ENCODE measurements around the gene ARHGEF10L. TPM values are rescaled to one million over a fixed set of nuclear protein-coding genes. Genes with fewer than 3 reads are reported as not detected.

ARHGEF10L gene
- total RNA-seq, 2 experiments from 2014 or later: not detected

DNA sequence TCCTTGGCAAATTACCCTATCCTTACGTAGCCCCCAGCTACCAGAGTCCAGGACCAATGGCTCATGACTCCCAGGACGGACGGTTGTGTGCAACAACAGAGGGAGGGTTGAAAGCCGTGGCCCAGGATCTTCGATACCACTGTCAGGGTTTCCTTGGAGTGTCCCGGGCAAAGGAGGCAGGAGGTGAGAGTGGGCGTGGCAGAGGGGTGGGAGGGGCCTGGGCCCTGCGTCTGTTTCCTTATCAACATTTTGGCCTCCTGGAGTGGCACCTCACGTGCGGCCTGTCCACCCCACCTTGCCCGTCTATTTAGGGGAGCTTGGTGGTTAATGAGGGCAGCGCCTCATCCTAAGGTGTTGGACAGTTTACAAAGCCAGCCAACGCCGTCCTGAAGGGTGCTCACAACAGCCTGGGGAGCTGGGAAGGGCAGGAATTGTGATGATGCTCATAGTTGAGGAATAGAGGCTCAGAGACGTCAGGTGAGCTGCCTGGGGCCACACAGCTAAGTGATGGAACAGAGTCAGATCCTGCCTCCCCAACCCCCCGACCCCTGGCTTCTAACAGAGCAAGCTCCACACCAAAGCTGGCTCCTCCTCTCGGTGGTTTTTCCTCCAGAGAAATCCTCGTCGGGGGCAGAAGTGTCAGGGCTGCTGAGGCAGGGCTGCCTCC is 17.4 kb upstream of the ARHGEF10L start:
- H3K9me3 Mint-ChIP-seq: no peaks in the 10 kb centered on the region
- TF ChIP-seq, protein P1, sequence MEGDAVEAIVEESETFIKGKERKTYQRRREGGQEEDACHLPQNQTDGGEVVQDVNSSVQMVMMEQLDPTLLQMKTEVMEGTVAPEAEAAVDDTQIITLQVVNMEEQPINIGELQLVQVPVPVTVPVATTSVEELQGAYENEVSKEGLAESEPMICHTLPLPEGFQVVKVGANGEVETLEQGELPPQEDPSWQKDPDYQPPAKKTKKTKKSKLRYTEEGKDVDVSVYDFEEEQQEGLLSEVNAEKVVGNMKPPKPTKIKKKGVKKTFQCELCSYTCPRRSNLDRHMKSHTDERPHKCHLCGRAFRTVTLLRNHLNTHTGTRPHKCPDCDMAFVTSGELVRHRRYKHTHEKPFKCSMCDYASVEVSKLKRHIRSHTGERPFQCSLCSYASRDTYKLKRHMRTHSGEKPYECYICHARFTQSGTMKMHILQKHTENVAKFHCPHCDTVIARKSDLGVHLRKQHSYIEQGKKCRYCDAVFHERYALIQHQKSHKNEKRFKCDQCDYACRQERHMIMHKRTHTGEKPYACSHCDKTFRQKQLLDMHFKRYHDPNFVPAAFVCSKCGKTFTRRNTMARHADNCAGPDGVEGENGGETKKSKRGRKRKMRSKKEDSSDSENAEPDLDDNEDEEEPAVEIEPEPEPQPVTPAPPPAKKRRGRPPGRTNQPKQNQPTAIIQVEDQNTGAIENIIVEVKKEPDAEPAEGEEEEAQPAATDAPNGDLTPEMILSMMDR (IDR thresholded peaks at IDR 0.05): no peak
- CTCF ChIA-PET: interaction anchor here (1.3 to 1.4 kb wide), 2 partner anchors 14 to 20 kb away, joined by 3 to 6 read pairs; no protein-coding TSS in a partner anchor
- POLR2A ChIA-PET: no interaction called here
- no peaks in the 10 kb centered on the region for H3K36me3 Mint-ChIP-seq (ENCODE audit: low read depth)
- H3K4me3 Mint-ChIP-seq: no peak overlapping the region
- intact Hi-C loops (cut with micrococcal nuclease): no loop called here
- peaks cover 23% of the 10 kb centered on the region for H3K27me3 Mint-ChIP-seq
- H3K27ac Mint-ChIP-seq: no peak overlapping the region
- no peak for ATAC-seq
- DNase-seq: no peak
- no peaks in the 10 kb centered on the region for H3K4me1 Mint-ChIP-seq (ENCODE audit: low read depth)

DNA sequence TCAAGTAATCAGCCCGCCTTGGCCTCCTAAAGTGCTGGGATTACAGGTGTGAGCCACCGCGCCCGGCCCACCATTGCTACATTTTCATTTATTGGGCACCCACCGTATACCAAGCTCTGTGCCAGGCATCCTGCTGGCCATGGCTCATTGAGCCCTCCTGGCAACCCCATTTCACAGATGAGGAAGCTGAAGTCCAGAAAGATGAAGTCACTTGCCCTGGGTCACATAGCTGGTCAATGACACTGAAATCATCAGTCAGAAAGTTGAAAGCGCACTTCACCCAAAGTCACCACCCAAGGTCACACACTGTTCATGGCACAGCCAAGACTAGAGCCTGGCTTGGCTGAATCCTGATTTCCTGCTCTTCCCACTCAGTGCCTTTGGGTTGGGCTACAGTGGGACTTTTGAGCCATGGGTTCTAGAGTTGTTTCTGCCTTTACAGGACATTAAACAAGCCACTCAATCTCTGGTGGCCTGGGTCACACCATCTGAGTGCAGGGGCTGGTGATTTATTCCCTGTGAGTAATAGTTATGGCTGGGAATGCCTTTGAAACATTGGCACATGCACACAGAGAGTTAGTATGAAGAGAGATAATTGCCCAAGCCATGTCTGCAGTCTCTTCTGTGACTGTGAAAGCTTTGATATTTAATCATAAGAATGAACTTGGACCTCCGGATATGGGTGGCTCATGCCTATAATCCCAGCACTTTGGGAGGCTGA is 16.0 kb upstream of the ARHGEF10L start:
- Mint-ChIP-seq H3K4me3 (no peak overlapping the region), H3K9me3 (no peaks in the 10 kb centered on the region), H3K27me3 (peaks cover 19% of the 10 kb centered on the region), H3K36me3 (ENCODE audit: low read depth) (no peaks in the 10 kb centered on the region), H3K4me1 (ENCODE audit: low read depth) (no peaks in the 10 kb centered on the region), H3K27ac (no peak overlapping the region)
- no peak for ATAC-seq
- ChIA-PET CTCF (no interaction called here), POLR2A (no interaction called here)
- DNase-seq: no peak
- TF ChIP-seq, protein P1 (IDR thresholded peaks at IDR 0.05): no peak
- intact Hi-C loops (cut with micrococcal nuclease): no loop called here

DNA sequence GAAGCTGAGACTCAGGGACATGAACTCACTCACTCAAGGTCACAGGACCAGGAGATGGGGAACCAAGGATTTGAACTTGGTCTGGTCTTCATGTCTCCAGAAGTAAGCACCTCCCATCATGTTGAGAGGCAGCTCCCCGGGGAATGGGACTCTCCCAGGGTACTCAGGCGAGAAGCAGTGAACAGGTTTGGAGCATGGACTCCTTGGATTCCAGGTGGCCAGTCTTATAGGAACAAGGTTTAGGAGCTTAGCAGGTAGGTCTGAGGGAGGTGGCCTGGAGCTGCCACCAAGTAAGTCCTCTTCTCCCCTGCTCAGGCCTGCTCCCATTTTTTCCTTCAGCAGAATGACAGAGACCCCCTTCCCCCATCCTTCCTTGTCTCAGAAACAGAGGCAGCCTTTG is 14.9 kb upstream of the ARHGEF10L start:
- intact Hi-C loops (cut with micrococcal nuclease): no loop called here
- H3K36me3 Mint-ChIP-seq (ENCODE audit: low read depth): no peaks in the 10 kb centered on the region
- no peak overlapping the region for H3K4me3 Mint-ChIP-seq
- CTCF ChIA-PET: interaction anchor here (0.6 kb wide), 1 partner anchor 22 kb away, joined by 3 read pairs; no protein-coding TSS in a partner anchor
- POLR2A ChIA-PET: no interaction called here
- ATAC-seq (no peak), DNase-seq (no peak)
- H3K9me3 Mint-ChIP-seq: no peaks in the 10 kb centered on the region
- H3K27ac Mint-ChIP-seq: no peak overlapping the region
- H3K4me1 Mint-ChIP-seq (ENCODE audit: low read depth): no peaks in the 10 kb centered on the region
- peaks cover 23% of the 10 kb centered on the region for H3K27me3 Mint-ChIP-seq
- TF ChIP-seq, protein P1 (IDR thresholded peaks at IDR 0.05): no peak

DNA sequence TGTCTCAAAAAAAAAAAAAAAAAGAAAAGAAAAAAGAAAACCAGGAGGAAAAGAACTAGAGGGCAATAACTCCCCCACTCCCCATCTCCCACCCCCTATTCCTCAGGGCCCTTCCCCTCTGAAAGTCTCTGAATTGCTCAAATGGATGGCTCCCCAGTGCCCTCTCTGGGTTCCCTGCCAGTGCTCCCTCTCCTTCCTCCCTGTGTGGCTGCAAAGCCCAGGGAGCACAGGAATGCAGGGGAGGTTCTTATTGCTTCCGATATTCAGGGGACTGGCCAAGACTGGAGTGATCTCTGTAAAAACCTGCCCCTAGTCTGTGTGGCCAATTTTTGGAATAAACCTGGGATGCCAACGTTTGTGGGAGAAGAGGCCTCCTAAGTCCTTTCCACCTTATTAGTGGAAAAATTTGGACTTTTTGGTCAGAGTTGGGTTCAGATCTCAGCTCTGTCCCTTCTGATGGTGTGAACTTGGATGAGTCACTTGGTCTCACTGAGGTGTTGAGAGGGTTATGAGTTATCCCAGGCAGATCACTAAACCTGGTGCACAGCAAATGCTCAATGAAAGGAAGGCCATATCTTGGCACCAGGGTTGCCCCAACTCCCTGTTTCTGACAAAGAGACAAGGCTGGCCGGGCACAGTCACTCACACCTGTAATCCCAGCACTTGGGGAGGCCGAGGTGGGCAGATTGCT is 13.4 kb upstream of the ARHGEF10L start:
- intact Hi-C loops (cut with micrococcal nuclease): no loop called here
- no peak for ATAC-seq
- H3K27ac Mint-ChIP-seq: no peak overlapping the region
- H3K9me3 Mint-ChIP-seq: no peaks in the 10 kb centered on the region
- CTCF ChIA-PET: no interaction called here
- no peak overlapping the region for H3K4me3 Mint-ChIP-seq
- DNase-seq: no peak
- POLR2A ChIA-PET: interaction anchor here (0.6 kb wide), 1 partner anchor 52 kb away, joined by 3 read pairs; no protein-coding TSS in a partner anchor
- TF ChIP-seq, protein P1 (IDR thresholded peaks at IDR 0.05): no peak
- peaks cover 19% of the 10 kb centered on the region for H3K27me3 Mint-ChIP-seq
- H3K36me3 Mint-ChIP-seq (ENCODE audit: low read depth): no peaks in the 10 kb centered on the region
- H3K4me1 Mint-ChIP-seq (ENCODE audit: low read depth): no peaks in the 10 kb centered on the region

Data from activated CD8-positive, alpha-beta T cell treated with anti-CD3 and anti-CD28 coated beads for 36 hours (primary cell).